Activated CD8-positive, alpha-beta memory T cell treated with anti-CD3 and anti-CD28 coated beads, Interleukin-2, amount 50 U/mL, for 4 hours (primary cell): ENCODE data around the gene NOS3.

Experiments used
- DNase-seq: peaks from one replicate; pipeline ENCODE4 v3.0.0-alpha.2; 2020

Gene NOS3

GRCh38 chr7:150965273-150965830 lies 25.5 kb upstream of the NOS3 start:
- no peak for DNase-seq

GRCh38 chr7:150966002-150966401 lies 24.8 kb upstream of the NOS3 start:
- no peak for DNase-seq

GRCh38 chr7:150967349-150967748 lies 23.5 kb upstream of the NOS3 start:
- DNase-seq: no peak

DNA sequence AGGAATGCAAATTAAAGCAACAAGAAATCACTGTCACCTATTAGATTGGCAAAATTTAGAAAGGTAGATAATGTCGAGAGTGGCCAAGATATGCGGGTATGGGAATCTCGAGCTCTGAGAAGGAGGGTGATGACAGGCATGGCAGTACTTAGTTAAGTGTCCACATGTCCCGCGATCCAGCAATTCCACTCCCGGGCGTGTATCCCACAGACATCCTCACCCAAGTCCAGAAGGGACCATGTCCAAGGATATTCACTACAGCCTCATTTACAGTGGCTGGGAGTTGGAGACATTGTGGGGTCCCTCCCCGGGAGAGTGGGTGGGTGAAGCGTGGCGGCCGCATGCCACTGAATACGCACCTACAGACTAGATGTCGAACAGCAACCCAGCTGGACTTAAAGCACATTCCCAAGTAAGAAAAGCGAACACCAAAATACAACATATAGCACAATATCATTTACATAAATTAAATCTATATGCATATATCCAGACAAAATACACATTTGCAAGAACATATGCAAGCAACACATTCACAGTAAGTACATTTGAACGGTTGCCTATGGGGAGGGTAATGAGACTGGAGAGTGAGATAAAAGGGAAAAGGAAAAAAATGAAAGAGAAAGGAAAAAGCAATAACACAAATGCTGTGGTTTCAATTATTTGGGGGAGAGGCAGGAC lies 22.6 kb upstream of the NOS3 start:
- no peak for DNase-seq

- no peak for DNase-seq
Observed at GRCh38 chr7:150968734-150969372, 22.0 kb upstream of the NOS3 start.

- DNase-seq: no peak
Observed at GRCh38 chr7:150969475-150969874, 21.3 kb upstream of the NOS3 start.

DNA sequence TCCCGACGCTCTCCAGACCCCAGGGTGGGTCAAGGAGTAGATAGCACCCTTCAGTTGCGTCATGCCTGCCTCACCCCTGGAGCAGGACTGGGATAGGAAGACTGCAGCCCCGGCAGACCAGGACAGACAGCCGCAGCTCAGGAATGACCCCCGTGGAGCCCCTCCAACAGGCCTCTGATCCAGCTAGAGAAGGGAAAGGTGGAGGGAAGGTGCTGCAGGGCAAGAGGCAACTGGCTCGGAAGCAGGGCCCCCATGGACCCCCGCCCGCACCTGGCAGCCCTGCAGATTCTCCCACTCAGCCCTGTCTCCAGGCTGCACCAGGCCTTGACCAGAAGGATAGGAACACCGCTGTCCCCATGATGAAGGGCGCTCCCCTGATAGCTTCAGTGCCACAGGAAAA lies 20.4 kb upstream of the NOS3 start:
- DNase-seq: no peak

- no peak for DNase-seq
Observed at GRCh38 chr7:150971242-150972022, 19.4 kb upstream of the NOS3 start.

- no peak for DNase-seq
Observed at GRCh38 chr7:150972023-150972468, 18.8 kb upstream of the NOS3 start.

DNA sequence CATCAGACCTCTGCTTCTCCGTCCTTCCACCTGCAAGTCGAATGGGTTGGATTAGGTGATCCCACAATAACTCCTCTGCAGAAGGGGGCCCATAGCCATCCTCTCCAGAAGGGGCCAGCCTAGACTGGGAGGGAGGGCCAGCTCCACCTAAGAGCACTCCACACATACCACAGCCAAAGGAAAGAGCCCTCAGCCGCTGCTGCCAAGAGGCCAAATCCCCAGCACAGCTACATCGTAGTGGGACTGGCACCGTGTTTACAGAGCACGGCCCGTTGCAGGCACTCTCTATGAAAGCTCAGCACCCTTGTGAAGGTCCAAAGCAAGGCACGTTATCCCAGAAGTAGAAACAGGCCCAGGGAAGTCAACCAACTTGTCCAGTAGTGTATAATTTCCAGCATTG lies 18.1 kb upstream of the NOS3 start:
- DNase-seq: no peak

DNA sequence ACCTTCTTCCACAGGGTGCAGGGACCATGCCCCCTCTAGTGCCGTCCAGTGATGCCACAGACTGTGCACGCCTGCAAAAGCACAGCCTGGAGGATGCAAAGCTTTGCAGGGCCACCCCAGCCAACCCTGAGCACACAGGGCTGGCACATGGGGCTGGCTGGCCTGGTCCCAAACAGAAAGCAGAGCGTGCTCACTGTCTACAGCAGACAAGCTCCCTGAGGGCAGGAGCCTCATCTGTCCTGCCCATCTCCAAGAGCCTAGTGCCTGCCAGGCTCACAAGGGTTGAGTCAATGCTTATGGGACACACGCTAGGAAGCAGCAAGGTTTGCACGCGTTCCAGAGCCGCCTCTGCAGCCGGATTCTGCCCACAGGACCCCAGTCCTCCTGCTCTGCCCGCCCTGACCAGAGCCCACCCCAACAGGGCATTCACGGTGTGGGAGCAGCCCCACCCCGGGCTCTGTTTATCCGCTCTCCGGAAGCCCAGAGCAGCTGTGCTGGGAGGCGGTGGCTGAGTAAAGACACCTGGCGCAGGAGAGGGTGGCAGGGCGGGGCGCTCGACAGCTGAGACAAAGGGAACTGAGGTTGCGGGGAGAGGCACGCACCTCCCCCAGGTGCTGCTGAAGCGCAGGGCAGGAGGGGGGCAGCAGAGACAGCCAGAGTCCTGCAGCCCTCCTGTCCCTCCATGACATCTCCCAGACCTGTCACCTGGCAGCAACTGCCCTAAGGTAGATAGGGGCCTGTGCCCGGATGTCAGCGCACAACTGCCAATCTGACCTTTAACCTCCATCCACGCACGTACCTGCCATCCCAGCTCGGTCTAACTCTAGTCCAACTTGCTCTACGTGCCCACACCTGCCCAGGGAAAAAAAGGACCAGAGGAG lies 17.0 kb upstream of the NOS3 start:
- no peak for DNase-seq

DNA sequence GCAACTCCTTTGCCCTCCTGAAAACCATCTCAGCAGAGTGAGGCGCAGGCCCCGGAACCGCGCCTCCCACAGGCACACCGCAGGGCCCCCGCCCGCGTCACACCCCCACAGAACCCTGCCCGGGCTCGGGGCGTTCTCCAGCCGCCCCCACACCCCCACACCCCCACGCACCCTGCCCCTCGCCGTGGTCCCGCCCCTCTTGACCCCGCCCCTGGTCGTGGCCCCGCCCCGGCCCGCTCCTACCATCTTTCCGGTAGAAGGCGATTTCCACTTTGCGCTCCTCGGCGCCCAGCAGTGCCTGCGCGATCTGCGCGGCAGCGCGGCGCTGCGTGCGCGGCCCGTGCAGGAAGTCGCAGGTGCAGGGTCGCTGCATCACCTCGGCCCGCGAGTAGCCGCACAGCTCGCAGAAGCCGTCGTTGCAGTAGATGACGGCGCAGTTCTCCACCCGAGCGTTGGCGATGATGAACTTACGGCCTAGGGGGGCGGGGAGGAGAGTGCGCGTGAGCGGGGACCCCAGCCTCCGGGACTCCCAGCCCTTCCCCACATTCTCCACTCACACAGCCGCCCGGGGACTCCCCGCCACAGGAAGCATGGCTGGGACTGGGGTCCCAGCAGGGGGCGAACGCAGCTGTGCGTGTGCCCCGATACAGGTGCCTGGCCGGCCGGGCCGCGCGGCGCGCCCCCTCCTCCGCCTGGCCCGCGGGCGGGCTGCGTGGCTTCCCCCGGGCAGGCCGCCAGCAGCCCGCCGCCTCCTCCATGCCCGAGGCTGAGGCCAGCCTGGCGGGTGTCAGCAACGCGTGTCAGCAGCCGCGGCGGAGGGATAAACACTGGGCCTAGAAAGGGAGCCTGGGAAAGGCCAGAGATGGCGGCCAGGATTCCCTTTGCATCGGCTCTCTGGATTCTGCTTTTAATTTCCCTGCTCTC lies 16.1 kb upstream of the NOS3 start:
- peak; percentile 82 for DNase-seq

DNA sequence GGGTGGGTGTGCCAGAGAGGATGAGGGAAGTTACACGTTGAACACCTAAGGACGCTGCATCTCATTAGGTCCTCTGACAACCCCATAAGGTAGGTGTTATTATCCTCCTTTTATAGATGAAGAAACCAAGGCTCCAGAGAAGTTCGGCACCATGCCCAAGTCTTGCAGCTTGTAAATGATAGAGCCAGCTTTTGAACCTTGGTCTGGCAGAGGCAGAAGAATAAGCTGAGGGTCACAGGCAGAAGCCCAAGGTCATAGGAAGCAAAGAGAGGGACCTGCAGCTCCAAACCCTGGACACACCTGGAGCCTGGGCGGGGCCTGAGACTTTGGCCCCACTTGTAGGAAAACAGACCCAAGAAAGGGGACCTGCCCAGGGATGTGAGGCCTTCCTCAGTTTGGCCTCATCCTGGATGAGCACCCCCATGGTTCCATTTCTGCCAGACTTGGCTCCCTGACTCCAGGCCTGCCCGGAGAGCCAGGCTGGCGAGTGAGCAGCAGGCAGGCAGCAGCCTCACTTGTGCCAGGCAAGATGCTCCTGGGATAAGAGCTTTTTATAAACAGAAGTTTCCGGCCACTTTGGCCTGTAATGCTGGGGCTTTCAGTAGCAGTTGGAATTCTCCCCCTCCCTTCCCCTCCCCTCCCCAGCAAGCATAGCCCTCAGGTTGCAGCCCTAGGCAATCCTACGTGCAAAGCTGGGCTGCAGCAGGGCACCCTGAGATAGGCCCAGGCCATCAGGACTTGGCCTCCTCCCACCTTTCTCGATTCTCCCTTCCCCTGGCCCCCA lies 15.1 kb upstream of the NOS3 start:
- DNase-seq: no peak

DNA sequence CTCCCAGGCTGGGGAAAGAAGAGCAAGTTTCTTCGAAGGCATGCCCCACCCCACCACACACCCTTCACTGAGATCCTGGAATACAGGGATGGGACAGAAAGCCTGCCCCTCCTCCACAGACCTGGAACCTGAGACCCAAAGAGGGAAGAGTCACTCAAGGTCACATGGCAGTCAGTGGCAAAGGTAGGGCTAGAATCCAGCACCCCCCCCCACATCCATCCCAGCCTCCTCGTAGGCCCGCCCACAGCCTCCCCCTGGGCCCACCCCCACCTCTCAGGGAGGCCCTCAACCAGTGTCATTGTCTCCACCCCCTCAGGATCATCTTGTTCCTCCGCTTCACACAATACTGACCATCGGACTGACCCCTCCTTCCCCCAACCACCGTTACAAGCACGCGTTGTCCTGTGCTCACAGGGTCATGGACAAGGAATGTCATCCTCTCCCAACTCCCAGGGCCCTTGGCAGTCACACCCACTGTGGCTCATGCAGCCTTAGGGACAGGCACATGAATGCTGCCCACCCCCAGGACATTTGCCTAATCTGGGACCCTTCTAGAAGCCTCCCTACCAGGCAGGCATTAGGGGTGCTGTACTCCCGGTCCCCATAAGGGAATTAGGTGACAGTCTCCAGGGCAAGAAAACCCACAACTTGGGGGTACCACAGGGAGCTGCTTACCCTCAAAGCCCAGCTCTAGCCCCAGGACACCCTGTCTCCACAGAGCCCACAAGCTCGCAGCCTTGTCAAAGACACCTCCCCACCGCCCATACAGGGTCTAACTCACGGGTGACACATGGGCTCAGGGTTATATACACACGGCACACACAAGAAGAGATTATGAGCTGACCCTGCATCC lies 14.1 kb upstream of the NOS3 start:
- DNase-seq: no peak

DNA sequence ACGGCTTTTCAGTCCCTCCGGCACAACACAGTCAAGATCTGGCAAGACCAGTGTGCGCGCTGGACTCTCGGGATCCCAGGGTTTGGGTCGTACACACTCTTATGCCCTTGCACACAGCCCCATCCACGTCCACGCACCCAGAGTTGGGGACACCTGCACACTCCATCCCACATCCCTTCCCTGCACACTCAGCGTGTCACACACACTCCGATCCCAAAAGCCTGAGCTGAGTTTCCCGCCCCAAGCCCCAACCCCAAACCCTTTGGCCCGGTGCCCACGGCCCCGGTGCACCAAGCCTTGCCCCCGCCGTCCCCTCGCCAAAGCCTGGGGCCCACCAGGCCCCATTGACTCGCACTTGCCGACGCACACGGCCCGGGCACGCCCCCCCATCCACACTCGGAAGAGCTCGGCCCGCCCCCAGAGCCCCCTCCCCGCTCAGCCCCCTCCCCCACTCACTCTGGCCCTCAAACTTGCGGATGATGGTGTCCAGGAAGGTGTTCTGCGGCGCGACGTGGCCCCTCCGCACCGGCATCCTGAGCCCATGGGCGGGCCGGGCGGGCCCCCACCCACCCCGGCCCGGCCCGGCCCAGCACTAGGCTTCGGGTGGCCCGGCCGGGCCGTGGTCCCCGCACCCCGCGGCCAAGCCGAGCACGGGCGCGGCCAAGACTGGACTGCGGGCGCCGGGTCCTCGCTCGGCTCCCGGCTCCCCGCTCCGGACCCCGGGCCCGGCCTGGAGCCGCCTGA lies 13.3 kb upstream of the NOS3 start:
- DNase-seq: no peak

- DNase-seq: peak; percentile 43
Observed at GRCh38 chr7:150978126-150978789, 12.6 kb upstream of the NOS3 start, which contains the start of gene KCNH2. TSS of gene KCNH2 (minus strand) at chr7:150978321. CDS start at chr7:150977913, 408 bp downstream.

DNA sequence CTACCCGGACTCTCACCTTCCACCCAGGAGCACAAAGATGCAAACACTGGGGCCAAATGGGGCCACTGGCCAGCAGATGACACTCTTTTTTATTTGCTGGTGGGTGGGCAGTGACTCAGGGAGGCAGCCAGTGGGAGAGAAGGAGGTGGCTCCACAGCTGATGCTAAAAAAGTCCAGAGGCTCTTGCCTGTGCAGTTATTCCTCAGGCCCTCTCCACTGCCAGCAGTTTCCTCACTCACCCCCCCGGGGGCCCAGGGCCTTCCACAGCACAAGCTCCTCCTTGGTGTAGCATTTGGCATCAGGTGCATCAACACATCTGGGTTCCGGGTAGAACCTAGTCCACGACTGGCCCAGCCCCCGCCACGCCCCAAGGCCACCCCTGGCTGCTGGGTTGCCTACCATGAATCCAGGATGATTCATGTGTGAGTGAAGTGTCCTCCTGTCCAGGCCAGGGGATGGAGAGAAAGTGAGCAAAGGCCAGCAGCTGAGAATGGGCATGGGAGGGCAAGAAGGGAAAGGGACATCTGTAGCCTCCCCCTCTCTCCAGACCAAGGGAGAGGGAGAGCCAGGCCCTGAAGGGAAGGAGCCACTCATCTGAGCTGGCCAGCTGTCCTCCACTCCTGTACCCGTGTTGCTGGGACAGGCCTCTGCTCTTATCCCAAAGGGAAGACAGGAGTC lies 11.0 kb upstream of the NOS3 start:
- DNase-seq: no peak

DNA sequence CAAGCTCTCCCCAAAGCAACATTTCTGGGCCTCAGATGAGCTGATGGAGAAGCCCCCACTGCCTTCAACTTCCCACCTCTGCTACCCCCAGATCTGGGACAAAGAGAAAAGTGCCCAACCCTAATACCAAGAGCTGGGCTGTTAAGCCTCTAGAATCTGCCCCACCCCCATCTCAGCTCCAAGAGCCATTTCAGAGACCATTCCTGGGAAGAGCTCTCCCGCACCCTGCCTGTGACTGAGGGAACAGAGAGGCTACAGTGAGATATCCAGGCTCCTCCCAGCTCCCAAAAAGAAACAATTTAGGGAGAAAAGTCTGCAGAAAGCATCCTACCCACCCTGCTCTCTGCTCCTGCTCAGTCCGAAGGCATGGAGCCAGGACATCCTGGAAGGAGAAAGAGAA lies 10.2 kb upstream of the NOS3 start:
- no peak for DNase-seq
